GM19324 (cell line): Measurements from ENCODE around the gene RPL7L1.
A peak's percentile ranks its signal among the peaks of the same experiment; 100 is the strongest.
"Not testable (repeated sequence)": the region's sequence is repeated elsewhere in the genome, so short reads cannot be mapped to it uniquely, and the experiment has no call there.

Experiments used
- ATAC-seq: cut with Tn5 transposase; IDR thresholded peaks from one replicate; pipeline ENCODE4 v1.9.1; 2021; ENCODE audit warnings: mild to moderate bottlenecking, moderate library complexity; ENCODE audit not compliant: unreplicated experiment, low FRiP score

RPL7L1 gene

DNA sequence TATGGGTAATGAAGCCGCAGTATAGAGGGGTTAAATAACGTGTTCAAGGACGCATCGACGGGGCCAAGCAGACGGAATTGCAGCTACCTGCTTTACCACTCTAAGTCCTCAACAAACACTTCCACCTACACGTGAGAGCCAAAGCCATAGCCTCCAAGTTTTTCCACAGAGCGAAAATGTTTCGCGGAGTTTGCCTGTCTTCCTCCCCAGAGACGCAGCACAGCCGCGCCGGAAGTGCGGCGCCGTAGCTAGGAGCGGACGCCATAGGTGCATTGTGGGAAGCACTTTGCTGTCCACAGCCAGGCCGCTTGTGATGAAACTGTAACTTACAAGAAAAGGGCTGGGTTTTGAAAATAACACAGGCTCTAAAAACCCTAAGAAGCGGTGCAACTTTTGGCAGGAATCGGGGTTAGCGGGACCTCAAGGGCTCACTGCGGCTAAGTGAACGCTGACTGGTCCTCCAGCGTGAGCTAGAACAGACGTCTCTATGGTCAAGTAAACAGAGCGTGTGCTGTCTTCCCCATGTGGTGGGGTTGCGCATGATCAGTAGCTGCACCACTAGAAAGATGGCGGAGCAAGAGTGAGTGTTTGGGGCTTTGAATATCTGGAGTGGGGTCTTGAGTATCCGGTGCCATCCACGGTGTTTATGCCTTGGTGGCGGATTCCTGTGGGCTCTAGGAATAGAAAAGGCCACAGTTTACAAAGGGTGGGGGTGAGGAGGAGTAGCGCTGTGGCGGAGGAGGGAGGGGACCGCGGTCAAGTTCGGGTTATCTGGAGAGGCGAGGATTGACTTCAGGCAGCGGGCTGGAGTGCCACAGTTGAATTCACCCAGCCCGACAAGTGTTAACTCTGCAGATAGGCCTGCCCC, at the start of gene RPL7L1:
RPL7L1 (plus strand) TSS at position 245 of the 868 bp plus-strand sequence; CDS start at position 540, 295 bp downstream.
- peak; percentile 89 for ATAC-seq

DNA sequence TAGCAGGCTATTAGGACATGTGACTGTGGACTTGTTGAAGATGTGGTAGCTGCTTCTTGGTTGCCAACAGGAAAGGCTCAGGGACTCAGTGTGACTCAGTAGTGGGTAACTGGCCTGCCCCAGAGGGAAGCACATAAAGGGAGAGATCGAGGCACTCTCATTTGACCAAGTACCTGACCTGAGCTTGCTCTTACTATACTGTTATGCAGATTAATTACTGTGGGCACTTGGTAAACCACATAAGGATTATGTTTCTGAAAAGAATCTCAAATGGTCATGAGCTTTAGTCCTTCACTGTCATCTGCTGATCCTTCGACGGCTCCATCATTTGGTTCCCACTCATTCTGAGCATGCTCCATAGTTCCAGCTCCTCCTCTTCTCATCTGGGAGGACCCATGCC, 48.2 kb upstream of the RPL7L1 start:
- no peak for ATAC-seq

DNA sequence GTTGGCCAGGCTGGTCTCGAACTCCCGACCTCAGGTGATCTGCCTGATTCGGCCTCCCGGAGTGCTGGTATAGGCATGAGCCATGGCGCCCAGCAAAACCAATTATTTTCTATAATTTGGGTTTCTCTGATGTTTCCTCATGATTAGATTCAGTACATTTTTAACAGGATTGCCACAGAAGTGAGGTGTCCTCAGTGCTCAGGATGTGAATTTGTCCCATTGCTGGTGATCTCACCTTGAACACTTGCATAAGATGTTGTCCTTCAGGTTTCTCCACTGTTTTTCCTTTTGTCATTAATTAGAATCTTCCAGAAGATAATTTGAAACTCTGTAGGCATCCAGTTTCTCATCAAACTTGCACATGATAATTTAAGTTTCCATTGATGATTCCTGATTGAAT, 45.4 kb upstream of the RPL7L1 start:
- no peak for ATAC-seq

DNA sequence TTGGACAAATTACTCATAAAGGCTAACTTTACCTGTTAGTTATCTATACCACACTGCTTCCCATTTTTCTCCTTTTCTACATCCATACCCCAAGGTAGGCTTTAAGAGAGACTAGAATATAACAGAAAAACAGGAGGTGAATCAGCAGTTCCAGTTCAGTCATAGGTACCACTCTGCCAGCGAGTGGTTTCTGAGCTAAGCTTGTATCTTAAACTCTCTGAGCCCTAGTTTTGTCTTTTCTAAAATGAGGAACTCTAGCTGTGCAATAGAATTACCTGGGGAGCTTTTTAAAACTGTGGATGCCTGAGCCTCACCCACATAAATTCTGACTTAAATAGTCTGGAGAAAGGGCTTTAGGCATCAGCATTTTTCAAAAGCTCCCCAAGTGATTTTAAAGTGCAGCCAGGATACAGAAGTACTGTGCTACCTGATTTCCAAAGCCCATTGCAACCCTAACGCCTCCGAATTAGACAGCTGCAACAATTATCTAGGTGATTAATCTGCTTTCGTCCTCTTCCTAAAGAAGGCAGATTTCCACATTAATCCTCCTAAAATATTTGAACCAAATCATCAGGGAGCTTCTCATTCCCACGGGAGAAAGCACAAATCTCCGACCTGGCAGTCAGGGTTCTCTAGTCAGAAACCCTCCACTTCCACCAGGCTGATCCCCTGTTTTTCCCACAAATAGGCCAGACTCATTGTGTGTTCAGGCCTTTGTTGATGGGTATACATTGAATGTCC, 37.4 kb upstream of the RPL7L1 start:
- ATAC-seq = no peak

DNA sequence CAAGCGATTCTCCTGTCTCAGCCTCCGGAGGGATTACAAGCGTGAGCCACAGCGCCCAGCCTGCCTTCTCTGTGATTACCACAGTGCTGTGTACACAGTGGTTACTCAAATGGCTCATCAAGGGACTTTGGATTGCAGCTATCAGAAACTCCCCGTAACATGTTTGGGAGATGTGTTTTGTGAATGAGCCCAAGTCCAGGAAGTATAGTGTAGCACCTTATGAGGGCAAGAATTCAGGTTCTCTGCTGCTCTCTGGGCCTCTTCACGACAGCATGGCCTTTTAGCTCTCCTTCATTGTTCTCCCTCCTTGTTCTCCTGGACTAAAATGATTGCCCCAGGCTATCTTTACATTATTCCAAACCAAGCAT, 34.1 kb upstream of the RPL7L1 start:
- no peak for ATAC-seq

DNA sequence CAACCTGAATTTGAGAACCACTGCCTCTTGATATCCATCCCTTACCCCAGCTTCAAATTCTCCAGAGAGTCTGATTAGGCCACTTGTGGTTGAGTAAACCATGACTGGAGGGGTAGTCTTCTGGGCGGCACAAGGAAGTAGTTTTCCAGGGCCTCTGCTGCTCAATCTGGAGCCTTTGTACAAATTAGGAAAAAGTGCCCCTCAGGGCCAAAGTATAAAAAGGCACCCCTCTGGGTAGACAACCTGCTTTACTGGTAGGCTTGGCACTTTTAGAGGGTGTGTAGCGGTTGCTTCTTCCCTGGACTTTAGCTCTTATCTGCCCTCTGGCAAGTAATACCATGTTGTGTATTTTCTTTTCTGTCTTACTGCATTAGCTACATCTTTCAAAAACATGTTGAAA, 32.9 kb upstream of the RPL7L1 start:
- no peak for ATAC-seq

DNA sequence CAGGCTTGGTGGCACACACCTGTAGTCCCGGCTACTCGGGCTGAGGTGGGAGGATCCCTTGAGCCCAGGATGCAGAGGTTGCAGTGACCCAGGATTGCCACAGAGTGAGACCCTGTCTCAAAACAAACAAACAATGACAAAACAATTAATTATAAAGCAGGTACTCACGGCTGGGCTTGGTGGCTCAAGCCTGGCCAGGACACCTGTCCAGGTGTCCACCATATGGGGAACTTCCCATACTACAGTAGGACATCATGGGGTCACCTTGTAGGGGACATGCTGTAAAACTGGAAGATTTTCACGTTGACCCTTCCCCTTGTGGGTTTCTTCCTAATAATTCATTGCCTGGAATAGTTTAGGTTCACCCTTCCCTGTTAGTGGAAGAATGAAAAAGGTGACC, 30.7 kb upstream of the RPL7L1 start:
- no peak for ATAC-seq

DNA sequence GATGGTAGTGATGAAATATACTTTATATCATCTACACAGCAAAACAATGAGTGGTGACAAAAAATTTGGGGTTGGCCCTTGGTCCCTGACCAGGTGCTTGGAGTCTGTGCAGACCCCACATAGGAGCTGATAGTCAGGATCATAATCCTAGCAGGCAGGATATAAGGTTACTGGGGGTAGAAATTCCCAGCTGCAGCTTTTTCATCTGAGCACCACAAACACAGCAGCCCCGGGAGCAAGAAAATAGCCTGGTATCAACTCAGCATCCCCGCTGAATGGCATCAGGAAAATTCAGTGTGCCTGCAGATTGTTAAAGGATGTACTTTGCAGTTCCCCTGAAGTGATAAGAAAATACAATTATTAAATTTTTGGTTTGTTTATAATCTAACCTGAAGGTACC, 27.8 kb upstream of the RPL7L1 start:
- ATAC-seq = no peak

DNA sequence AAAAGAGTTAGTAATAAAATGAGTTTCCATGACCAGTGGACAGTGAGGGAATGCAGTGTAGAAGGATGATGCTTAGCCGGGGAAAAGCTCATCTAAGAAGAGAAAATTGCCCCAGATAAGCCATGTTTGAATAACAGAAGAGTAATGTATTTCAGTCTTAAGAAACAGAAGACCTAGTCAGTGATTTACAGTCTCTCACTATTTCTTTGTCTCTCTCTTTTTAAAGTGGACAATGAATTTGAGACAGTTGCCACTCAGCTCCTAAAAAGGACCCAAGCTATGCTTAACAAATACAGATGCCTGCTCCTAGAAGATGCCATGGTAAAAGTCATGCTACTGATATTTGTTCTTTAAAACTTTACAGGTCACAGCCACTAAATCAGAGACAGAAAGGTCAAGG, 19.4 kb upstream of the RPL7L1 start:
- ATAC-seq = no peak

DNA sequence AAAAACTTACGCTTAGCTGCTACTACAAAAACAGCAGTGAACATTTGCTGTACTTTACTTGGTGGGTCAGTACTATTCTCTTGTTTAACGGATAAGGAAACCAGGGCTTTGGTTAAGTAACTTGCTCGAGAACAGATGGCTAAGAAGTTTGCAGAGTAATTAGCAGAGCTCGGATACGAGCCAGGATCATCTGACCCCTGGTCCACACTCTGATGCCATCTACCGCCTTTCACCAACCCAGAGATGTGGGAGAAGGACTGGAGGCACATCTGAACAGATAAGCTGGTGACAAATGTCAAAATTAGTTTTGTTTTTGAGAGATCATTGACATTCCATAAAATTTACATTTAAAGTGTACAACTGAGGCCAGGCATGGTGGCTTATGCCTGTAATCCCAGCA, 18.9 kb upstream of the RPL7L1 start:
- ATAC-seq = no peak

DNA sequence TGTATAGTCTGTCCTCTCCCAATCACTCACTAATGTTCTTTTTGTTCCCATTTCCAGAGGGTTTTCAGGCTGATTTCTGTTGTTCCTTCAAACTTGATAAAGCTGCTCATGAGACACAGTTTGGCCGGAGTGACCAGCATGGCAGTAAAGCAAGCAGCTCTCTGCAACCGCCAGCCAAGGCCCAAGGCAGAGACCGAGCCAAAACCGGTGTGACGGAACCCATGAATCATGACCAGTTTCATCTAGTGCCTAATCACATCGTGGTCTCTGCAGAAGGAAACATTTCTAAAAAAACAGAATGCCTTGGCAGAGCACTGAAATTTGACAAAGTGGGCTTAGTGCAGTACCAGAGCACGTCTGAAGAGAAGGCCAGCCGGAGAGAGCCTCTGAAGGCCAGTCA, 14.8 kb upstream of the RPL7L1 start:
- no peak for ATAC-seq

DNA sequence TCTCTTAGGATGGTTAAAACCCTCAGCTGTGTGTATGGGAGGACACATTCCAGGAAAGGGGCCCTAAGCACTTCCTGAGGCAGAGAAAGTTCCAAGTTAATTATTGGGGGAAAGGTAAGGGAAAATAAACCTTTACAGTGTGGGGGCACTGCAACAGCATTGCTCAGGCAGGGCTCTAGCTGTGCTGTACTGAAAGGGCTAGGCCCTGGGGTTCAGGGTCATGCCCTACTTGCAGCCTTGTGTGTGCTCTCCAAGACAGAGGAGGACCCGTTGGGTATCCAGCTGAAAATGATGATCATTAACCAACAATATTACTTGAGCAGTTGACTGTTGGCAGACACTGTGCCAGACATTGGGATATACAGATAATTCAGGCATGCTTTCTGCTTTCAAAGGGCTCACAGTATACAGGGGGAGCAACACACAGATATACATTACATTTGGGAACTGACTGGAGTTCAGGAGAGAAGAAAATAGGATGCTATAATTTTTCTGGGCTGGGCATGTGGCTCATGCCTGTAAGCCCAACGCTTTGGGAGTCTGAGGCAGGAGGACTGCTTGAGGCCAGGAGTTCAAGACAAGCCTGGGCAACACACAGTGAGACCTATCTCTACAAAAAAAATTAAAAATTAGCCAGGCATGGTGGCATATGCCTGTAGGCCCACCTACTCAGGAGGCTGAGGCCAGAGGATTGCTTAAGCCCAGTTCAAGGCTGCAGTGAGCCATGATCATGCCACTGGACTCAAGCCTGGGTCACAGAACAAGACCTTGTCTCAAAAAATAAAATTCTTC, 9.1 kb upstream of the RPL7L1 start:
- no peak for ATAC-seq

DNA sequence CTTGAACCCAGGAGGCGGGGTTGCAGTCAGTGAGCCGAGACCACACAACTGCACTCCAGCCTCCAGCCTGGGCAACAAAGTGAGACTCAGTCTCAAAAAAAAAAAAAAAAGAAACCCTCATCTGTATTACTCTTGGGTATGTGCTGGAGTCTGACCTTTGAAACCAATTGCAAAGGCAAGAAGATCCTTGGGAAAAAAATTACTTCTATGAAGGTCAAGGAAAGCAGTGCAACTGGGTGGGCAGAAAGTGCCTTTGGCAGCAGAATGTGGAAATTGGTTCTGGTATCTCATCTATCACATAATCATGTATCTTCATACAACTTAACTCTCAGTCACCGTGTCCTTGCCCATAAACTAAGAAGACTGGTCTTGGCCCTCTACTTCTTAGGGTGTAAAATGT, 7.7 kb upstream of the RPL7L1 start:
- no peak for ATAC-seq

DNA sequence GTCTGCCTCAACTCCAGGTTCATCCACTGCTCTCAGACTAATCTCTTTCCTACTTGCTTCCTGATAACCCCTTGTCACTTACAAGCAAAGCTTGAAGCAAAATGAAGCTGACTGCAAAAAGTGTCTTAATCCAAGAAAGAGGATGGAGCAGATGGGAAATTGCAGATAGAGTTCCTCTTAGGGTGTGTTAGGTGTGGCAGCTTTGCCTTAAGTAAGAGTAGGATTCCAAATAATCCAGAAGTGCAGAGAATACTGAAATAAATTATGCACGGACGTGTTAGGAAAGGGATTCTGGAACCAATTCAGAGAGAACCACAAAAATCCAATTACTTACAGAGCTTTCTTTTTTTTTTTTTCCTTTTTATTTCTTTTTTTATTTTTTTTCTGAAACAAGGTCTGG, 6.1 kb upstream of the RPL7L1 start:
- ATAC-seq = no peak

DNA sequence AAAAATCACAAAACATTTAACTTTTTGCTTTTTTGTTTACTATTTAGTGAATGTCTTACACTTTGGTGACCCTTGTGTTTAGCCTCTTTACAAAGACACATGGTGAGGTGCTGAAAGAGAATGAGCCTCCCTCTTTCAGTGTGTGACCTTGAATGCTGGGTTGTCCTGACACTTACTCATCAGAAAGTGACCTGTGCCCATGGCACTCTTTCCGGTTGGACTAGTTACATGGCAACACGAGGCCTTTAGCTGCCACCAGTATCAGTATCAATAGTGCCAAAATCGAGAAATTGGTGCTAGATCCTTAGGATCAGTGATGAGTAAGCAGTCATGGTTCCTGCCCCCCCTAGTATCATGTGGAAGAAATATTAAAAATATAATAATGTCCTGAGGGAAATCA, 1.7 kb upstream of the RPL7L1 start:
- no peak for ATAC-seq

DNA sequence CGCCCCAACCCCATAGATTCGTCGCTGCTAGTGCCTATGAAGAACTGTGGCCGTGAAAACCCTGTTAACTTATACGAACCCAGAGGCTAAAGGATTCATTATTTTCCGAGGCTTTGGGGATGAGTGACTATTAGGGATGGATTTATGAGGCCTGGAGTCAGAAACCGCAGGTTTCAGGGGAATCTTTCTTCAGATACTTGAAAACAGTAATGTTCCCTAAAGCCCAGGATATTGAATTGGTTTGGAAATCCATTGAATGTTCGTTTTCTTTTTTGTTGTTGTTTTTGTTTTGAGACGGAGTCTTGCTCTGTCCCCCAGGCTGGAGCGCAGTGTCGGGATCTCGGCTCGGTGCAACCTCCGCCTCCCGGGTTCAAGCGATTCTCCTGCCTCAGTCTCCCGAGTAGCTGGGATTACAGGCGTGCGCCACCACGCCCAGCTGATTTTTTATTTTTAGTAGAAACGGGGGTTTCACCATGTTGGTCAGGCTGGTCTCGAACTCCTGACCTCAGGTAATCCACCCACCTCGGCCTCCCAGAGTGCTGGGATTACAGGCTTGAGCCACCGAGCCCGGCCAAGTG, 913 bp downstream of the RPL7L1 start:
- ATAC-seq = not testable (repeated sequence)

DNA sequence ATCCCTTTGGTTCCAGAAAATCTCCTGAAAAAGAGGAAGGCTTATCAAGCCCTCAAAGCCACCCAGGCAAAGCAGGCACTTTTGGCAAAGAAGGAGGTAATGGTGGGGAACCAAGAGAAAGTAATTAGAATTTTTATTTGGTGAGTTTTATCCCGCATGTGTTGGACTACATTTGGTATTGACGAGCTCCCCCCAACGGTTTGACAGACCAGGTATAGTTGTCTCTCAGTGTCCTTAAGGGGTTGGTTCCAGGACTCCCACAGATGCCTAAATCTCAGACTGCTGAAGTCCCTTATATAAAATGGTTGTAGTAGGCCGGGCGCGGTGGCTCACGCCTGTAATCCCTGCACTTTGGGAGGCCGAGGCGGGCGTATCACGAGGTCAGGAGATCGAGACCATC, 1.5 kb downstream of the RPL7L1 start:
- not testable (repeated sequence) for ATAC-seq

DNA sequence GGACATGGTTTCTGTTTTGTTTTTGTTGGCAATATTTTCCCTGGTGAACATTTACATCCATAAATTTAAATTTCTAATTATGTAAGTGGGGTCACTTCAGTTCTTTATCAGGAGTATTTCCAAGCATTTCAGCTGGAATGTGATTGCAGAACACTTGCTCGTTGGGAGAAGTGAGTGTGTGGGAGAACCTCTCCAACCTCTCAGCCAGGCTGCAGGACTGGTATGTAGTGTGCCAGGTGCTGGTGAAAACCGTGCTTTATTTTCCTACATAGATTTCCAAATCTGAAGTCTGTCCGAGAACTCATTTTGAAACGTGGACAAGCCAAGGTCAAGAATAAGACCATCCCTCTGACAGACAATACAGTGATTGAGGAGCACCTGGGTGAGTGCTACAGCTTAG, 6.3 kb downstream of the RPL7L1 start:
- no peak for ATAC-seq

DNA sequence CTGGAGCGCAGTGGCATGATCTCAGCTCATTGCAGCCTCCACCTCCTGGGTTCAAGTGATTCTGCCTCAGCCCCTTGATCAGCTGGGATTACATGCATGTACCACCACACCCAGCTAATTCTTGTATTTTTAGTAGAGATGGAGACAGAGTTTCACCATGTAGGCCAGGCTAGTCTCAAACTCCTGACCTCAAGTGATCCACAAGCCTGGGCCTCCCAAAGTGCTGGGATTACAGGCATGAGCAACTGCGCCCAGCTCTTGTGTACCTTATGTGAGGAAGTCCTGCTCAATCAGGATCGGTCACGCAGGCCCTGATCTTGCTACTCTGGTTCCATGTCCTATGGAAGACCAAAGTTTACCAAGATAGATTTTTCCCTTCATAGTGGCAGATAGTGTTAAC, 8.8 kb downstream of the RPL7L1 start:
- ATAC-seq = not testable (repeated sequence)

DNA sequence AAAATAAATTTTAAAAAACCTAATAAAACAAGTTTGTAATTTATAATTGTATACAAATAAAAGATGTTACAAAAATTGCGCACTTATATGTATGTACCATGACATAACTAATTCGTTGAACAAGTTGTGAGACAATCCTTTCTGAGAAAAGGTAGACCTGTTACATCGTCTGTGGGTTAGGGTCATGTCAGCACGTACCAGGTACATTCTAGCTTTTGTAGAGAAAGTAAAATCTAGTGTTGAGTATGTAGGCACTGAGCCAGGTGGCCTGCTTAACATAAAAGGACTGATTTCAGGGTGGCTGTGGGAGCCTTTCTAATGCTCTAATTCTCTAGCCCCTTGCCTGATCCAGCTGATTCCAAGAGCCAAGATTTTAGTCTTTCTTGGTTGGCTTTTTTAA, 10.4 kb downstream of the RPL7L1 start:
- no peak for ATAC-seq
